Body of pancreas (tissue), 4 donors: ENCODE measurements around the gene SCN2B.

Experiments
- CTCF ChIP-seq, 7 experiments: fragments of 450-650 bp in 4 of 7; fragments of 200-600 bp in 3 of 7; sonication (generic) in 3 of 7; IDR thresholded peaks; one replicate each; pipeline ENCODE4 v1.5.1; 2016 to 2019; ENCODE audit warnings: antibody characterized with exemption in 7 of 7
- POLR2A ChIP-seq, 3 donors: fragments of 450-650 bp; IDR thresholded peaks; one replicate each; pipeline ENCODE4 v1.6.1; 2016; ENCODE audit warnings: antibody characterized with exemption in 3 of 3, mild to moderate bottlenecking in 2 of 3

GRCh38 chr11:118138839-118139420 is 37.5 kb downstream of the SCN2B start:
- TF ChIP-seq CTCF (IDR thresholded peaks at IDR 0.05), result no peak
- TF ChIP-seq POLR2A (IDR thresholded peaks at IDR 0.05), result no peak
